NT2/D1 (cell line): ENCODE measurements around the gene CCDC34.

Experiments
- DNase-seq: peaks from one replicate; pipeline ENCODE4 v3.0.0-alpha.2; 2011; ENCODE audit warnings: low read depth, low spot score
- H3K27me3 ChIP-seq: 2 replicates; pipeline ENCODE4 v1.6.0; 2011; ENCODE audit warnings: mild to moderate bottlenecking; ENCODE audit not compliant: insufficient read length, insufficient read depth
- H3K36me3 ChIP-seq: 2 replicates; pipeline ENCODE4 v1.6.1; 2011; ENCODE audit warnings: mild to moderate bottlenecking, low read length, mixed read lengths; ENCODE audit not compliant: insufficient read depth, insufficient read length
- H3K4me1 ChIP-seq: 2 replicates; pipeline ENCODE4 v1.5.1; 2011; ENCODE audit not compliant: insufficient read depth, insufficient read length
- H3K4me3 ChIP-seq: 2 replicates; pipeline ENCODE4 v1.5.1; 2011; ENCODE audit warnings: low read depth; ENCODE audit not compliant: insufficient read length
- H3K9ac ChIP-seq: 2 replicates; pipeline ENCODE4 v1.6.0; 2011; ENCODE audit warnings: low read depth; ENCODE audit not compliant: insufficient read length
- H3K9me3 ChIP-seq: 2 replicates; pipeline ENCODE4 v1.5.1; 2011; ENCODE audit warnings: mild to moderate bottlenecking, low read length; ENCODE audit not compliant: insufficient read depth
- SUZ12 ChIP-seq: IDR thresholded peaks from 2 replicates; pipeline ENCODE4 v1.6.1; 2011; ENCODE audit not compliant: insufficient read length, insufficient read depth; ENCODE audit errors: extremely low read depth
- YY1 ChIP-seq: IDR thresholded peaks from 2 replicates; pipeline ENCODE4 v1.6.1; 2011; ENCODE audit not compliant: insufficient read length, insufficient read depth
- ZNF274 ChIP-seq: IDR thresholded peaks from 2 replicates; pipeline ENCODE4 v1.6.1; 2011; ENCODE audit warnings: mild to moderate bottlenecking, low read depth, low read length

The CCDC34 gene

DNA sequence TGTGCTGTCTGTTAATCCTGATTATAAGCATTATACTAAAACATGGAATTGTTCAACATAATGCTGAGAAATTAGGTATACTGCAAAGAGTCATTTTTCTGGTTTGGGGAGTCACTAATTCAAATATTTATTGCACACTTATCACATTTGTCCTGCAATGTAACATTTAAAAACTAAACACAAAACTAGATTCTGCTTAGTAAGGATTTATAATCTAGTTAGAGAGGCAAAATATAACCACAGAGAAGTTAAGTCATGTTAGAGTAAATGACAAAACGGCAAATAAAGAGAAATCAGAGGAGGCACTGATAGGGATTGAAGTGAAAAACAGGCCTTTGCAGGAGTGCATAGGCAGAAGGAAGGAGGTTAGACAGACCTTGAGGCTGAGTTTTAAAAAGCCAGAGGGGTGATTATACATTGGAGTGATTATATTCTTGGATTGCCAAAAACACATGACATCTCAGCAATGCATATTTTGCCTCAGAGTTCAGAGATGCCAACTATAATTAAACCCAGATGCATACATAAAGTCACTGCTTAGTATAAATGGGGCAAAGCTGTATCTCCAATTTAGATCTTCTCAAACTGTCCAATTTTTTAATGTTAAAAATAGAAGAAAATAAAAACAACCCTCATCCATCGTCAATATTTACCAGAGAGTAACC, 49.7 kb downstream of the CCDC34 start:
- H3K27me3 ChIP-seq: no peaks in the 10 kb centered on the region
- H3K9me3 ChIP-seq: no peaks in the 10 kb centered on the region
- no peak overlapping the region for H3K9ac ChIP-seq
- TF ChIP-seq YY1 (no peak), SUZ12 (no peak), ZNF274 (no peak)
- no peak overlapping the region for H3K4me3 ChIP-seq
- no peak for DNase-seq
- H3K4me1 ChIP-seq: no peaks in the 10 kb centered on the region
- H3K36me3 ChIP-seq: no peaks in the 10 kb centered on the region

DNA sequence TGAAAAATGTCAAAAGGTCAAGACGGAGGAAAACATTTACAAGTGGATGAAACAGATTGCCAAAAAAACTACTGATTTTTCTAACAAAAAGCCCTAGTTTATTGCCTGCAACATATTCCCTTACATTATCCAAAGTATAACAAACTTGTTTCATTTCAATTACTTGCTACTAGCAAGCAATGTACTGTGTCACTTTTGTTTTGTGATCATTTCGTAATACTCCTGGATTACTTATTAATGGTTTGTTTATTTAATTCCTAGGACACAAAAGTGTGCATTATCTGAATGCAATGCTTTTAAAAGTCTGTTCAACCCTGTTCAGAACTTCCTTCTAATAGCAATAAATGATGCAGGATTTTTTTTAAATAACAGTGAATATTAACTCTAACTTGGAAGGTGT, 50.9 kb downstream of the CCDC34 start:
- TF ChIP-seq ZNF274 (no peak), SUZ12 (no peak), YY1 (no peak)
- H3K9me3 ChIP-seq: no peaks in the 10 kb centered on the region
- DNase-seq: no peak
- H3K36me3 ChIP-seq: no peaks in the 10 kb centered on the region
- H3K27me3 ChIP-seq: no peaks in the 10 kb centered on the region
- no peak overlapping the region for H3K4me3 ChIP-seq
- H3K9ac ChIP-seq: no peak overlapping the region
- H3K4me1 ChIP-seq: no peaks in the 10 kb centered on the region

DNA sequence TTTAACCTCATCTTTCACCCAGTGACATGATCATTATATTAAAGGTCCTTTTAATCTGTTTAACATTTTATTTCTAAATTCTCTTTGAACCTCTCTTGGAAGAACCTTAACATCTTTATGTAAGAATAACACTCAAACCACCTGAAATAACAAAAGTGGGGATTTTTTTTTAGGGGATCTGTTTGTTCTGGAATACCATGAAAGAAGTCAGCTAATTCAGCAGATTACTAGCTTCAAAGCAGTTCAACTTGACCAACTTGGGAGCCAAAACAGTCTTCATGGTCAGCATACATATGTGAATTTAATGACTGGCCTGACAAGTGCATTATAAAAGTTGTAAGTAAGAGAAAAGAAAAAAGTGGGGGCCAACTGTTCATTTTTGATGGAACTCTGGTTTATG, 52.3 kb downstream of the CCDC34 start:
- no peaks in the 10 kb centered on the region for H3K27me3 ChIP-seq
- no peak for DNase-seq
- H3K4me1 ChIP-seq: no peaks in the 10 kb centered on the region
- no peaks in the 10 kb centered on the region for H3K36me3 ChIP-seq
- no peak overlapping the region for H3K9ac ChIP-seq
- TF ChIP-seq SUZ12 (no peak), YY1 (no peak)
- peaks cover 3% of the 10 kb centered on the region; the same call in 1 of the 2 replicates for H3K9me3 ChIP-seq
- no peak overlapping the region for H3K4me3 ChIP-seq

DNA sequence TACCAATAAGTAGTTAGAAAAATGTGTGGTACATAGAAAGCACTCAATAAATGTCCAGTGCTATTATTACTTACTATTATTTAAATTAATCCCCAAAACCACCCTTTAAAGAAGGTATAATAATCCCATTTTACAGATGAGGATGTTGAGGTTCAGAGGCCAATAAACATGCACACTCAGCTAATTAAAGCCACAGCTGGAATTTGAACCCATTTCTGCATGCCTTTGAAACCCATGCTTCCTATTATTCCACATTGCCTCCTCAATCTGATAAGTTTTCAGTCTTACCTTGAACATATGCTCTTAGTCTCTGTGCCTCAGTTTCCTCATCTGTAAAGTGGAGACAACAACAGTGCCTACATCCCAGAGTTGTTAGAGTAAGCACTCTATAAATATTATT, 52.8 kb downstream of the CCDC34 start:
- no peak overlapping the region for H3K9ac ChIP-seq
- H3K4me3 ChIP-seq: no peak overlapping the region
- no peaks in the 10 kb centered on the region for H3K4me1 ChIP-seq
- TF ChIP-seq YY1: no peak
- TF ChIP-seq SUZ12: no peak
- no peak for TF ChIP-seq ZNF274
- no peak for DNase-seq
- H3K36me3 ChIP-seq: no peaks in the 10 kb centered on the region
- peaks cover 9% of the 10 kb centered on the region; the same call in 1 of the 2 replicates for H3K9me3 ChIP-seq
- H3K27me3 ChIP-seq: no peaks in the 10 kb centered on the region

DNA sequence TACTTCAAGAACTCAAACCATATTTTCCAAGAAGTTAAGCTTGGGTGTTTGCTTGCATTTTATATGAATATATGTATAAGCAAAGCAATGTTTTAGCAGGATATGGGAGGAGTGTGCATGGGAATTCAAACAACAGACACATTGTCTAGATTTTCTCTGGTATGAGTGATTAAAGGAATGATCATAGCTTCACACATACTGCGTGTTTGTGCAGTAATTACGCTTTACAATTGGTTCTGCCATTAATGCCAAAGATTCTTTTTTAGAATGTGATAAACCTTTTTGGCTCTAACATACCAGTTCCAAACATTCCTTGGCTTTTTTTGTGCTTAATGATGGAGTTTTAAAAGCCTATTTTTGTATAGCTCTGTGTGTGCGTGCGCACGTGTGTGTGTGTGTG, 54.0 kb downstream of the CCDC34 start:
- Histone ChIP-seq H3K9me3 (peaks cover 18% of the 10 kb centered on the region; the same call in 1 of the 2 replicates), H3K27me3 (no peaks in the 10 kb centered on the region), H3K36me3 (no peaks in the 10 kb centered on the region), H3K4me3 (no peak overlapping the region), H3K4me1 (no peaks in the 10 kb centered on the region), H3K9ac (no peak overlapping the region)
- no peak for TF ChIP-seq ZNF274
- no peak for TF ChIP-seq YY1
- no peak for TF ChIP-seq SUZ12
- DNase-seq: no peak

DNA sequence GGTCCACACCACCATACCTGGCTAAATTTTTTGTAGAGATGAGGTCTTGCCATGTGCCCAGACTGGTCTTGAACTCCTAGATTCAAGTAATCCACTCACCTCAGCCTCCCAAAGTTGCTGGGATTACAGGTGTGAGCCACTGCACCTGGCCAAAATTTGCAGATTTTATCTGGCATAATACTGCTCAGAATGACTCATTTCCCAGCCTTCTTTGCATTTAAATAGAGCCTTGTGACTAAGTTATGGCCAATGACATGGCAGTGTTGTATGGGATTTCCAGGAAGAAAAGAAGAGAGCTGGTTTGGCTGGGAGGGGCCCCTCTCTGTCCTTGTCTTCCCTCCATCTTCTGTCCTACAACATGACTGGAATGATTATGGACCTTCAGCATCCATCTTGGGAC, 55.8 kb downstream of the CCDC34 start:
- H3K9me3 ChIP-seq: peaks cover 18% of the 10 kb centered on the region; the same call in 1 of the 2 replicates
- H3K4me1 ChIP-seq: no peaks in the 10 kb centered on the region
- no peak overlapping the region for H3K9ac ChIP-seq
- H3K27me3 ChIP-seq: no peaks in the 10 kb centered on the region
- H3K36me3 ChIP-seq: no peaks in the 10 kb centered on the region
- no peak for DNase-seq
- TF ChIP-seq ZNF274: no peak
- no peak for TF ChIP-seq YY1
- no peak for TF ChIP-seq SUZ12
- H3K4me3 ChIP-seq: no peak overlapping the region

DNA sequence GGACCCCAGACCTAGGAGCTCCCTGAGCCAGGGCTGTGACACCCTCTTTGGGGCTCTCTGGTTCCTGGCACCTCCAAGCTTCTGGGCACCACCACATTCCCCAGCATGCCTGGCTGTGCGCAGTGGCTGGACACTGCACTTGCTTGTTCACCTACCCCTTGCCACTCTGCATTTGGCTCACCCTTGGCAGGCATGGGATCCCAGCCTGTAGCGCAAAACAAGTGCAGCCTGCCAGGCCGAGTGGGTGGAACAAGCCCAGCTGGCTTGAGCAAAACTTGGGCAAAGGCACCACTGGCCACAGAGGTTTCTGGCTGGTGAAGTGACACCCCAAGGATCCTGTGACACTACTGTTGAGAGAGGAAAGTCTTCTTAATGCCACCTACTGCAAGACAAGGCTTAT, 57.3 kb downstream of the CCDC34 start:
- H3K4me3 ChIP-seq: no peak overlapping the region
- H3K9ac ChIP-seq: no peak overlapping the region
- no peak for DNase-seq
- H3K4me1 ChIP-seq: no peaks in the 10 kb centered on the region
- no peaks in the 10 kb centered on the region for H3K36me3 ChIP-seq
- no peaks in the 10 kb centered on the region for H3K27me3 ChIP-seq
- TF ChIP-seq YY1: no peak
- TF ChIP-seq ZNF274: no peak
- TF ChIP-seq SUZ12: no peak
- H3K9me3 ChIP-seq: peaks cover 18% of the 10 kb centered on the region; the same call in 1 of the 2 replicates
